GM18498 (cell line): ENCODE data around the gene POLDIP2.

ENCODE experiments used
- ATAC-seq: cut with Tn5 transposase; IDR thresholded peaks from one replicate; pipeline ENCODE4 v1.9.1; 2021; ENCODE audit warnings: mild to moderate bottlenecking, moderate library complexity; ENCODE audit not compliant: unreplicated experiment

The POLDIP2 gene

DNA sequence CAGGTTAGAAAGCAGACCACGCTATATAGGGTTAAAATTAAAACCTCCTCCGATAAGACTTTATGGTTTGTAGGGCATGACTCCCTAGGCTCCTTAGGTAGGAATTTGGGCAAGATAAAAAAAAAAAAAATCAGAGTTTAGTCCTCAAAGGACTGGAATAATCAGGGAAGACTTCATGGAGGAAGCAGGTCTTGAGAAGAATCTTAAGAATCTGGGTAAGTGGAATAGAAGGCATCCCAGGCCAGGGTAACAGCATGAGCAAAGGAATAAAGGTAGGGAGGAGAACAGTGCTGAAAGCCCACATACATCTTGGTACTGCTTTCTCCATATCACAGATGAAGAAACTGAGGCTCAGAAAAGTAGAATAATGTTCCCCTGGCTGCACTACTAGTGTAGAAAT, 33.2 kb upstream of the POLDIP2 start:
- ATAC-seq = no peak

DNA sequence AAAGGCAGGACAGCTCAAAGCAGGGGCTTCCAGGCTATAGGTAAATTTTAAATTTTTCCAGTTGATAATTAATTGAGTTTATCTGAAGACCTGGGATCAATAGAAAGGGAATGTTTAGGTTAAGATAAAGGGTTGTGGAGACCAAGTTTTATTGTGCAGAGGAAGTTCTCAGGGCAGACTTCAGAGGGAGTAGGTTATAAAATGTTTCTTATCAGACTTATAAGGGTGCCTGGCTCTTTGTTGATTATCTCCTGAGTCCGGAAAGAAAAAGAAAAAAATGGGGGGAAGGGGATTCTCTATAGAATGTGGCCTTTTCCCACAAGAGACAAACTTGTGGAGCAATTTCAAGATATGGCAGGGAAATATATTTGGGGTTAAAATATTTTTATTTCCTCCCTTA, 32.8 kb upstream of the POLDIP2 start:
- ATAC-seq = no peak

DNA sequence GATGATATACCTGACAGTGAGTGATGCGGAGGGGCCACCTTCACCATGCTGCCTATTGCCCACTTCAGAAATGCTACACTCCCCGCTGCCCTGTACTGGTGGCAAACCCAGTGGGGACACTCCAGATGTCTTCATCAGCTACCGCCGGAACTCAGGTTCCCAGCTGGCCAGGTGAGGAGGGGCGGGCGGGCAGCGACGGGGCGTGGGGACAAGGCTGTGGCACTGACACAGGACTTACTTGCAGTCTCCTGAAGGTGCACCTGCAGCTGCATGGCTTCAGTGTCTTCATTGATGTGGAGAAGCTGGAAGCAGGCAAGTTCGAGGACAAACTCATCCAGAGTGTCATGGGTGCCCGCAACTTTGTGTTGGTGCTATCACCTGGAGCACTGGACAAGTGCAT, 30.8 kb upstream of the POLDIP2 start:
- ATAC-seq = no peak

DNA sequence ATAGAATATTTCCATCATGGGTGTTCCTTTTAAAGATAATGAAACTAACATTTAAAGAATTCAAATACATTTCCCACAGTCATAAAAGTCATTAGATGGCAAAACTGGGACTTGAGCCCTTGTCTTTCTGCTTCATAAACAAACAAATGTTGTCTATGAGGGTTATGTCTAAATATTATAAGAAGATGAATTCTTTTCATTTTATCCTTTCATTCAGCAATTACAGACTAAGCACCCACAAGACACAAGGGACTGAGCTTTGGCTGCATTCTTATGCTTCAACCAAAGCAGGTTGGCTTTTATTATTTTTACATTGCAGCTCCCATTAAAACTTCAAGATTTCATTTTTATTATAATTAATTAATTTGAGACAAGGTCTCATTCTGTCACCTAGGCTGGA, 29.1 kb upstream of the POLDIP2 start:
- ATAC-seq = no peak

DNA sequence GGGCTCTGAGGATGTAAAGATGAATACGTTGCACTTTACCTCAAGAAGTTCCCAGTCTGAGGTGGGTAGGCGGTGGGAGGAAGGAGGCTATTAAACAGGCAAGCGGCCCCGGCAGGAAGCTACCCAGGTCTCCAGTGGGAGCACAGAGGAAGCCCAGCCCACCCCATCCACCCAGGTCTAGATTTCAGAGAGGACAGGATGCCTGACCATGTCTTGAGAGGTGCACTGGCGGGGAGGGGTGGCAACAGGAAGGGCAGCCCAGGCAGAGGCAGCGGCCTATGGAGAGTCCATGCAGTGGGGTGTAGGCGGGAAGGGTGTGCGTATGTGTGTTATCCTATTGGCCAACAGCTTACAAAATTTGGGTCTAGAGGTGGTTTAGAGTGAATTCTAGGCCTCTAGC, 28.1 kb upstream of the POLDIP2 start:
- ATAC-seq = no peak

DNA sequence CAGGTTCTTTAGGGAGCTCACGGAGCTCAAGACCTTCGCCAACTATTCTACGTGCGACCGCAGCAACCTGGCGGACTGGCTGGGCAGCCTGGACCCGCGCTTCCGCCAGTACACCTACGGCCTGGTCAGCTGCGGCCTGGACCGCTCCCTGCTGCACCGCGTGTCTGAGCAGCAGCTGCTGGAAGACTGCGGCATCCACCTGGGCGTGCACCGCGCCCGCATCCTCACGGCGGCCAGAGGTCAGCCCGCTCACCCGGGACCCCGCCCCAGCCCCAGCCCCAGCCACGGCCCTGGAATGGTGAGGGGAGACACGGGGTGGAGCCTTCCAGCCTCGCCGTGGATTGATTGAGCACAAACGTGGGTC, 27.7 kb upstream of the POLDIP2 start:
- ATAC-seq = peak; percentile 24

DNA sequence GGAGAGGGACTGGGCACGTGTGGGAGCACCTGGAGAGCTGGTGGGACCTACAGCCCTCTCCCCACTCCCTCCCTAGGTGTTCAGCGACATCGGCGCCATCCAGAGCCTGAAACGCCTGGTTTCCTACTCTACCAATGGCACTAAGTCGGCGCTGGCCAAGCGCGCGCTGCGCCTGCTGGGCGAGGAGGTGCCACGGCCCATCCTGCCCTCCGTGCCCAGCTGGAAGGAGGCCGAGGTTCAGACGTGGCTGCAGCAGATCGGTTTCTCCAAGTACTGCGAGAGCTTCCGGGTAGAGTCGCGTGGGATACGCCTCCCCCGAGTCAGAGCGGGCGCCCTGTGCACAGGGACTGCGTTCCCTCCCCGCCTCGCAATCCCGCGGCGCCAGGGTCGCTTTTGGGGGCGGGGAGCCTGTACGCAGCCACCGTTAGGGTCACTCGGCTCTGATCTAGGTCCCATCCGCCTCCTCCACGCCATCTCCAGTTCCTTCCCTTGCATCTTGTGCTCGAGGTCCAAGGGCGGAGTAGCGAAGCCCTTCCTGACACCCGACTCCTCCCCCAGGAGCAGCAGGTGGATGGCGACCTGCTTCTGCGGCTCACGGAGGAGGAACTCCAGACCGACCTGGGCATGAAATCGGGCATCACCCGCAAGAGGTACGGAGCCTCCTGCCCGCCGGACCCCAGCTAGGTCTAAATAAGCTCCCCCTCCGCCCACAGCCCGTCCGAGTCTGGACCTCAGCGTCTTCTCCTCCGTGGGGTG, 27.1 kb upstream of the POLDIP2 start:
- peak; percentile 83 for ATAC-seq

DNA sequence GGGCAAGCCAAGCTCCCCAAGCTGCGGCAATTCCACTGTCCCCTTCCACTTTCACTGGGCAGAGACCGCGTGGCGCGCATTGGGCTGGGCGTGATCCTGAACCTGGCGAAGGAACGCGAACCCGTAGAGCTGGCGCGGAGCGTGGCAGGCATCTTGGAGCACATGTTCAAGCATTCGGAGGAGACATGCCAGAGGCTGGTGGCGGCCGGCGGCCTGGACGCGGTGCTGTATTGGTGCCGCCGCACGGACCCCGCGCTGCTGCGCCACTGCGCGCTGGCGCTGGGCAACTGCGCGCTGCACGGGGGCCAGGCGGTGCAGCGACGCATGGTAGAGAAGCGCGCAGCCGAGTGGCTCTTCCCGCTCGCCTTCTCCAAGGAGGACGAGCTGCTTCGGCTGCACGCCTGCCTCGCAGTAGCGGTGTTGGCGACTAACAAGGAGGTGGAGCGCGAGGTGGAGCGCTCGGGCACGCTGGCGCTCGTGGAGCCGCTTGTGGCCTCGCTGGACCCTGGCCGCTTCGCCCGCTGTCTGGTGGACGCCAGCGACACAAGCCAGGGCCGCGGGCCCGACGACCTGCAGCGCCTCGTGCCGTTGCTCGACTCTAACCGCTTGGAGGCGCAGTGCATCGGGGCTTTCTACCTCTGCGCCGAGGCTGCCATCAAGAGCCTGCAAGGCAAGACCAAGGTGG, 24.0 kb upstream of the POLDIP2 start:
- no peak for ATAC-seq

DNA sequence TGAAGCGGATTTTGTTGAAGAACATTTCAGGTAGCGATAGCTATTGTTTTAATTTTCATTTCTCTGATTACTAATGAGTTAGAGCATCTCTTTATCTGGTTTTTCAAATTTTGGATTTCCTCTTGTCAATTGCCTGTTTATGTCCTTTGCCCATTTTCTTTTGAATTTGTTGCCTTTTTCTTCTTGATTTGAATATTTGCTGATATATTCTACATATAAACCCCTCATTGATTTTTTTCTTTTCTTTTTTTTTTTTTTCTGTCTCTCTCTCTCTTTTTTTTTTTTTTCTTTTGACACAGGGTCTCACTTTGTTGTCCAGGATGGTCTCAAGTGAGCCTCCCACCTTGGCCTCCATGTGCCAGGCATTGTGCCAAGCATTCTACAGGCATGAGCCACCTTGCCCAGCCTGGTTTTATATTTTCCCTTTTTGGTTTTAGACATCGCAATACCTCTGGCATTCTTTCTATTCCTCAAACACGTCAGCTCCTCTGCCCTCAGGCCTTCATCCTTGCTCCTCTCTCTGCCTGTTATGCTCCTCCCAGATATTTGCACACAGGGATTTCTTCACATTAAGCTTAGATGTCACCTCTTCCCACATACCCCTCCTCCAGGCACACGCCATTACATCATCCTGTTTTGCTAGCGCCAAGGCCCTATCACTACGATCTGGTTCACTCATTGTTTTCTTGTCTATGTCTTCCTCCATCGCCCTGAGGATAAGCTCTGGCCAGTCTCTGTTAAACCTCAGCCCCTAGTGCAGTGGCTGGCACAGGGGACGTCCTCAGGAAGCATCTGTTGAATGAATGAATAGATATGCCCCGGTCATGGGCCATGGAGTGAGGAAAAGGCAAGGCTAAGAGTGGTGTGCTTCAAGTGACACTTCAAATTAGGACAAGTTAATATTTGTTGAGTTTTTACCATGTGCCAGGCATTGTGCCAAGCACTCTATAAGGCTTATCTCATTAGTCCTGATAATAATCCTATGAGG, 22.8 kb upstream of the POLDIP2 start:
- no peak for ATAC-seq

DNA sequence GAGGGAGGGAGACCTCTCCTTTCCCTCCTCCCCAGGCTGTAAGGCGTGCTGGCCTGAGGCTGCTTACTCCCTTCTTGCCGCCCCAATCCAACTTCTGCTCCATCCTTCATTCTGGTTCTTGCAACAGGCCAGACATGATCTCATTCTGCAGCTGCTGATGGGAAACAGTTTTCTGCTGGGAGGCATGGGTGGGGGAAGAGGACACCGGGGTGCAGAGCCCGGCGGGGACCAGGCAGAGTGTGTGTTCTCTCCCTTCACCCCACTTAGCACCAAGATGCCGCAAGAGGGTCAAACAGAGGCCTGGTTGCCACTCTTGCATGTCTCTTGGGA, 15.6 kb upstream of the POLDIP2 start:
- no peak for ATAC-seq

DNA sequence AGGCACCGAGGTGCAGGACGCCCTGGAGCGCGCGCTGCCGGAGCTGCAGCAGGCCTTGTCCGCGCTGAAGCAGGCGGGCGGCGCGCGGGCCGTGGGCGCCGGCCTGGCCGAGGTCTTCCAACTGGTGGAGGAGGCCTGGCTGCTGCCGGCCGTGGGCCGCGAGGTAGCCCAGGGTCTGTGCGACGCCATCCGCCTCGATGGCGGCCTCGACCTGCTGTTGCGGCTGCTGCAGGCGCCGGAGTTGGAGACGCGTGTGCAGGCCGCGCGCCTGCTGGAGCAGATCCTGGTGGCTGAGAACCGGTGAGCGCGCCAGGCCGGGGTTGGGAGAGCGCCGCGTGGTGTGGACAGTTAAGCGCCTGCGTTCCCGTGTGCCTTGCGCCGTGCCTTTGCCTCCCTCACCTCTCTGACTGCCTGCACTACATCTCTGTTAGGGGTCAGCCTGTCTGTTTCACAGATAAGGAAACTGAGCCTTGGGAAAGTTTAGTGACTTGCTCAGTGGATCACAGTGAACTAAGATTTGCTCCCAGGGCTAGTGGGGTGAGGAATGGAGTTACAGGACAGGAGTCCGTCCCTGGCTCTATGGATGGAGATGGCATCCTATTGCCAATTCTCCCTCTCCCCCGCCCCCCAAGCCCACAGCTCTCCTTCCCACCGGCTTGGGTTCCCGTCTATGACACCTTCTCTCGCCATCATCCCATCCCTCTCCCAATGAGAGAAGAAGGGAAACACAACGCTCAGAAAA, 15.0 kb upstream of the POLDIP2 start:
- ATAC-seq = peak; percentile 25

DNA sequence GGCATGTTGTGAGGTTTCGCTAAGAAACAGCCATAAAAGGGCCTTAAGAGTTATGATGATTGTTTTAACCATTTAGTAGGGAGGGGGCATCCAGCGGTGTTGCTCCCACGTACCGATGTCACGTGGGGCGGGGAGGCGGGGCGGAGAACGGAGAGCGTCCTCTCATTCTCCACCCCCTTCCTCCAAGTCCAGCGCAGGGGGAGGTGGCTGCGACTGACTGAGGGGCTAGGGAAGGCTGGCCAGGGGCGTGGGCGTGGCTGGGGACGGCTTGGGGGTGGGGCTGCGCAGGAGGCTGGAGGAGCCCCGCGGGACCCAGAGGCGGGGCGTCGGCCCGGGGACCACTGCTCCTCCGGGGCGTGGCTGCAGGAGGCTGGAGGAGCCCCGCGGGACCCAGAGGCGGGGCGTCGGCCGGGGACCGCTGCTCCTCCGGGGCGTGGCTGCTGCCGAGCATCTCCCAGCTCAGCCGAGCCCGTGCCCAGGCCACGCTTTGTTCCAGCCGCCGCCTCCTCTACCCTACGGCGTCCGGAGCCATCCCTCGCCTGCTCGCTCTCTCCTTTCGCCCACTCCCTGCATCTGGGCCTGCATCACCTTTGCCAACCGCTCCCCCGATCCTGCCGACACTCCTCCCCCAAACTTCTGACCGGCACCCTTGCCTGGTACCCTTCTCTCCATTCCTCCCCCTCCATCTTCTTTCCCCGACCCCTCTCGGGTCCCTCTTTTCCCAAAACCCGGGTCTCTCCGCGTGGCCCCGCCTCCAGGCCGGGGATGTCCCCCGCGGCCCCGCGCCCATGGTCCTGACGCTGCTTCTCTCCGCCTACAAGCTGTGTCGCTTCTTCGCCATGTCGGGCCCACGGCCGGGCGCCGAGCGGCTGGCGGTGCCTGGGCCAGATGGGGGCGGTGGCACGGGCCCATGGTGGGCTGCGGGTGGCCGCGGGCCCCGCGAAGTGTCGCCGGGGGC, 14.2 kb upstream of the POLDIP2 start, which contains the start of gene SARM1:
Gene SARM1 (plus strand): TSS at position 450 of the 958 bp plus-strand sequence. CDS start 339 bp downstream, at position 789.
- ATAC-seq = peak; percentile 82

DNA sequence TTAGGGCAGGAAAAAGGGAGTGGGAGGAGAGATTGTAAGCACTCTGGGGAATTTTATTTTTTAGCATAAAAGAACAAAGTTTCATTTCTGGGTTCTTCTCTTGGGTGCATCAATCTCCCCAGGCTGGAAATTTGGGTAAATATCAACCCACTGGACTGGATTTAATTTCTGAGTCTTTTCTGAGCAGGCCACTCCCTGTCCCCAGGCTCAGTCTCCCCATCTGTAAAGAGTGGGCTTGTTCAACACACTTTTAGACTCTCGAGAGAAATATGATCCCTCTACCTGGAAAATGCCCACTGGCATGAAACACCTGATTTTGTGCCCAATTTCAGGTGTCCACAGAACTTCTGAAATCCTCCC, 13.4 kb upstream of the POLDIP2 start:
- no peak for ATAC-seq

DNA sequence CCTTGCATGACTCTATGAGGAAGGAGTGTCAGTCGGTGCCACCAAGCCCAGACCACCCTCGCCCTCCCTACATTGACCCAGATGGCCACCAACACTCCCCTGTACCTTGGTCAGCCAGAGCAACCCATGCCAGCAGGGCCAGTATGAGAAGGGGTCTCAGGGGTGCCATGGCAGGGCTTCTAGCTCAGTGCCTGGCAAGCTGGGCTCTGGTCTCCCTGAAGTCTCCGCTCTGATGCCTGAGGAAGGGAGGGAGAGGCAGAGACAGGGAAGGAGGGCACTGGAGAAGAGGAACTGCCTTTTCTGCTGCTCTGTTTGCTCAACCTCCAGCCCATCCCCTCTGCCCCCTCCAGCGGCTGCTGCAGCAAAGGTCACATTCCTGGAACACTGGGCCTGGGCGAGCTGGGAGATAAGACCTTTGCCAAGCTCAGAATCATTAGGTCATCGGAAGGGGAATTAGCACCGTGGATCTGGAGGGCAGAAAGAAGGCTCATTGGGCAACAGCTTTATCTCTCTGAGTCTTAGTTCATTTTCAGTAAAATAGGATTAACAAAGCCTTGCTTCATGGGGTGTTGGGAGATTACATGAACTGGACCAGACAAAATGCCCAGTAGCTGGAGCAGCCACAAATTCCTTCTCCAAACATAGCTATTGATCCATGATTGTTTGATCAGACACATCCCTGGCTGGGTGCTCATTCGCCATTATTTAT, 12.9 kb upstream of the POLDIP2 start, which contains the start of gene VTN:
Gene VTN (minus strand): TSS at position 273 of the 709 bp plus-strand sequence. CDS start 104 bp downstream, at position 169.
- ATAC-seq = no peak

DNA sequence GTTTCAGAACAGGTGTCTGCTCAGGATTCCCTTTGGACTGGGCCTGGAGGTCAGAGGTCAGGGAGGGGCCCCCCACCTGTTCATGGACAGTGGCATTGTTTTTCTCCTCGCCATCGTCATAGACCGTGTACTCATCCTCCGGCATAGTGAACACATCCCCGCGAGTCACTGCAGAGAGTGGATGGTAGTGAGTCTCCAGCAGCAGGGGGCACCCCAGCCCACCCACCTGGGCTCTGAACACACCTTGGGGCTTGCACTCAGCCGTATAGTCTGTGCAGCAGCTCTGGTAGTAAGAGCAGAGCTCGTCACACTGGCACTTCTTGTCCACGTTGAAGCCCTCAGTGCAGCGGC, 12.3 kb upstream of the POLDIP2 start:
- no peak for ATAC-seq

DNA sequence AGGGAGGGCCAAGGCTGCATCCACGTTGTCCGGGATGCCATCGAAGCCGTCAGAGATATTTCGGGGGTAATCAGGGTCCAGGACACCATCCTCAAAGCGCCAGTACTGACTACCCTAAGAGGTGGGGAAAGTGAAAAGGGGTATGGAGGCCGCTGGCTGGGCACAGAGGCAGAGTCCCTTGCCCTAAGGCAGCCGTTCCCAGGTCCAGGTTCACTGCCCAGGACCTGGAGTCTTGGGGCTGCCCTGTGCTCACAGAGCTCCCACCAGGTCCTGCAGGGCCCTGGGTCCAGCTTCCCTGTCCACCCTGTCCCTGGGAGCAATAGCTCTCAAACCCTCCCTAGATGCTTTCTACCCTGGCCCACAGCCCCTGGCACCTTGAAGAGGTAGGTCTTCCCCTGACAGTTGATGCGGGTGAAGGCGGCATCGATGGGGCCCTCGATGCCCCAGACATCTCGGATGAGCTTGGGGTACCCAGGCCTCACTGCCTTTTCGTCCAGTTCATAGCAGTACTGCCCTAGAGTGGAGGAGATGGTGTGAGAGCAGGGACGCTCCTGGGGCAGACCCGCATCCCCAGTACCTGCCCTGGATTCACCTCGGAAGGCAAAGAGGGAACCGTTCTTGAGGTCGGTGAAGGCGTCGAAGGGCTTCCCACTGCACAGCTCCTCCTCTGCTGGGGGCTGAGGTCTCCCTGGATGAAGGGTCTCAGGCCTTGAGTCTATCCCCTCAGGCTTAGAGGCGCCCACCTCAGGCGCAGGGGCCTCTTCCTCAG, 11.8 kb upstream of the POLDIP2 start:
- ATAC-seq = no peak

DNA sequence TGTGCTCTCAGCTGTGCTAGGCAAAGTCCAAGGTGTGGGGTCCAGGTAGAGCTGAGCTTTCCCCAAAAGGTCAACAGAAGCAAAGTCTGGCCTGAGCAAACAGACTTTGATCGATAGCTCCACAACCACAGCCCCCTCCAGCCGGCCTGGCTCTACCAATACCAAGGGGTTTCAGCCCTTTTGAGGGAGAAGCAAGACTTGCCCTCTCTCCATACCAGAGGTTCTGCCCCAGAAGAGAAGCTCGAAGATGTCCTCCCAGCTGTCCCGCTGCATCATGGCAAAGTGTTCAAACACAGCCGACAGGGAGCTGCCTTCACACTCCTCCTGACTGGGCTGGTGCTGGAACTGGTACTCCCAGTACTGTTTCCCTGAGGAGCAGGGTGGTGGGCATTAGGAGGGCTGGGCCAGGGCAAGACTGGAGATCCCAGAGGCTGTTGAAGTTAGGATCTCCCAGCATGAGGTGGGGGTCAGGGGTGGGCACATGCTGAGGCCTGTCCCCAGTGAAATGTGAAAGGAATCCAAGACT, 11.0 kb upstream of the POLDIP2 start:
- ATAC-seq = no peak

DNA sequence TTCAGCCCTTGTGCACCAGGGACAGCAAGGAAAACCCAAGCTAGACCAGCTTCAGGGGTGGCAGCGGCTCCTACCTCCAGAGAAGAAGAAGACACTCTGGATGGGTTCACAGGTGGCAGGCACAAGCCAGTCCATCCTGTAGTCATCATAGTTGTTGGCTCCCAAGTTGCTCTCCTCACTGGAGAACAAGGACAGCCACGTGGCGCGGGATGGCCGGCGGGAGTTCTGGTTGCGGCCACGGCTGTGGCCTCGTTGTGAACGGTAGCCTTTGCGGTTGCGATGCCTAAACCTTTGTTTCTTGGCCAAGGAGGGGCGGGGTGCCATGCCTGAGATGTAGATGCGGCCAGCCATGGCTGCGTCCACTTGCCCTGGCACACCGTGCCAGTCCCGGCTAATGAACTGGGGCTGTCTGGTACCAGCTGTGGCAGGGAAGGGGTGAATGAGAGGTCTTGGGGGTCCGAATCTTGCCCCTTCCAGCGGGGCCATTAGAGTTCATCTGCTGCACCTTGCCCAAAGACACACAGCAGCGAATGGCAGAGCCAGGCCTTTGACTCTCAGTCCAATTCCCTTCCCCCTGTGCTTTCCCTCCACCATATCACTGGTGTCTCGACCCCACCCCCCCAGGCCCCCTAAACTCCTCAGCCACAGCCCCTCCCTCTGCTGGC, 10.4 kb upstream of the POLDIP2 start:
- ATAC-seq = no peak
